Spleen (tissue), 7 donors: Measurements from ENCODE around the gene TBC1D3B.

Experiments
- POLR2A ChIP-seq, 3 donors: fragments of 450-650 bp; IDR thresholded peaks; one replicate each; pipeline ENCODE4 v1.5.1; 2017; ENCODE audit warnings: antibody characterized with exemption in 3 of 3, mild to moderate bottlenecking in 1 of 3
- TF ChIP-seq, protein P1 (sequence below), 11 experiments: fragments of 200-600 bp in 7 of 11; fragments of 450-650 bp in 4 of 11; sonication (generic) in 4 of 11; IDR thresholded peaks in 8 of 11; conservative IDR thresholded peaks in 3 of 11; 1 replicate in 7 of 11; 2 replicates in 4 of 11; pipeline versions ENCODE4 v1.4.0 to v1.8.0; 2016 to 2021; ENCODE audit warnings: antibody characterized with exemption in 11 of 11, inconsistent platforms in 4 of 11, mild to moderate bottlenecking in 1 of 11
- donor health status: DM: no; HTN: no; CAD: no; lungs with moderate emphysema.
- donor health status: DM: no; HTN: no; CAD: no.
- donor health status: DM: no; HTN: no; CAD: no.

DNA sequence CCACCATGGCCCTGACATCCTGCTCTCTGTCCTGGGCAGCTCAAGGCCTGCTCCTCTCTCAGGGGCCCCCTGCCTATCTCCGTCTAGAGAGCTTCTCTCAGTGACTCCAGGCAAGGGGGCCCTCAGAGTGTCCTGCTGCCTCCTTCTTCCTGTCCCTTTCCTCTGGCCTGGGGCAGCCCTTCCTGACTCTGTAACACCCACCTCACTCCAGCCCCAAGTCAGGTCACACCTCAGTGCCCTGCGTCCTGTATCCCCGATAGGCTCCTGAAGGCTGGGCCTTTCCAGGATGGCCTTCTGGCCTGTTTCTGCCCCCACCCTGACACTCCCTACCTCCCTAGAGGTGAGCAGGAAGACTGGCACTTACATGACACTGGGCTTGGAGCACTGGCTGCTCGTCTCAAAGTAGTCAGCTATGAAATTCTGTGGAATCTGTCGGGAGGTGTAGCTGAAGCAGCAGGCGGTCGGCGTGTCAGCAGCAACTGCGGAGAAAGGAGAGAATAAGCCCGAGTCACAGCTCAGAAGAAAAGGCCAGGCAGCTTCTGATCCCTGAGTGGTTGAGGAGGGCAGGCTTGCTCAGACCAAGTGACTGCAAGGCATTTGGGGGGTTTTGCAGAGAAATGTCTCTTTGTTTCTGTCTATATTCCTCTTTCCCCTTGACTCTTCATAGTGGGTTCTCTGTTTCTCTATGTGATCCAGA, 19.1 kb upstream of the TBC1D3B start:
- TF ChIP-seq, protein P1, sequence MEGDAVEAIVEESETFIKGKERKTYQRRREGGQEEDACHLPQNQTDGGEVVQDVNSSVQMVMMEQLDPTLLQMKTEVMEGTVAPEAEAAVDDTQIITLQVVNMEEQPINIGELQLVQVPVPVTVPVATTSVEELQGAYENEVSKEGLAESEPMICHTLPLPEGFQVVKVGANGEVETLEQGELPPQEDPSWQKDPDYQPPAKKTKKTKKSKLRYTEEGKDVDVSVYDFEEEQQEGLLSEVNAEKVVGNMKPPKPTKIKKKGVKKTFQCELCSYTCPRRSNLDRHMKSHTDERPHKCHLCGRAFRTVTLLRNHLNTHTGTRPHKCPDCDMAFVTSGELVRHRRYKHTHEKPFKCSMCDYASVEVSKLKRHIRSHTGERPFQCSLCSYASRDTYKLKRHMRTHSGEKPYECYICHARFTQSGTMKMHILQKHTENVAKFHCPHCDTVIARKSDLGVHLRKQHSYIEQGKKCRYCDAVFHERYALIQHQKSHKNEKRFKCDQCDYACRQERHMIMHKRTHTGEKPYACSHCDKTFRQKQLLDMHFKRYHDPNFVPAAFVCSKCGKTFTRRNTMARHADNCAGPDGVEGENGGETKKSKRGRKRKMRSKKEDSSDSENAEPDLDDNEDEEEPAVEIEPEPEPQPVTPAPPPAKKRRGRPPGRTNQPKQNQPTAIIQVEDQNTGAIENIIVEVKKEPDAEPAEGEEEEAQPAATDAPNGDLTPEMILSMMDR (IDR thresholded peaks at IDR 0.05 in 8 of 11, conservative IDR thresholded peaks at IDR 0.05 in 3 of 11) = no peak
- no peak for TF ChIP-seq POLR2A (IDR thresholded peaks at IDR 0.05)
